D721Med (cell line): ENCODE results near the gene HIF3A.
"Not testable (repeated sequence)": the region's sequence is repeated elsewhere in the genome, so short reads cannot be mapped to it uniquely, and the experiment has no call there.

ENCODE experiments used
- DNase-seq: peaks from one replicate; pipeline ENCODE4 v3.0.0; 2011; ENCODE audit warnings: low spot score; ENCODE audit not compliant: insufficient read length
- FAIRE-seq: peaks from 2 replicates; lab custom pipeline; 2011; peaks lifted over from hg19 to GRCh38; lab: Jason Lieb, UNC
- TF ChIP-seq, protein P1 (sequence below): IDR thresholded peaks from 2 replicates; pipeline ENCODE4 v1.5.1; 2012; ENCODE audit warnings: mild to moderate bottlenecking, control low read depth; ENCODE audit not compliant: insufficient read depth; ENCODE audit errors: missing control alignments

HIF3A gene

DNA sequence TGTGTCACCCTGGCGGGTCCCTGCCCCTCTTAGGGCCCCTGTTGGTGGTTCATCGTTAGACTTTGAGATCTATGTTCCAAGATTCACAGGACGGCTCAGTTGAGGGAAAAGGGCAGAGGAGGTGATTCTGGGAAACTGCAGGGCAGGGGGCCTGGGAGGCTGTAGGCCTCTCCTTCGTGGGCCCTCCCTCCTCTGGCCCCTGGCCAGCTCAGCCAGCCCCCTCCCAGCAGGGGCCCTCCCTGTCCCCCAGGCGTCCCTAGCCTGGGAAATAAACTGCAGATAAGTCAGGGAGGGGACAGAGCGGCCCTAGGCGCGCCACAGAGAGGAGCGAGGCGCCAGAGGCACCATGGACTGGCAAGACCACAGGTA lies 6.5 kb downstream of the HIF3A start:
- TF ChIP-seq, protein P1, sequence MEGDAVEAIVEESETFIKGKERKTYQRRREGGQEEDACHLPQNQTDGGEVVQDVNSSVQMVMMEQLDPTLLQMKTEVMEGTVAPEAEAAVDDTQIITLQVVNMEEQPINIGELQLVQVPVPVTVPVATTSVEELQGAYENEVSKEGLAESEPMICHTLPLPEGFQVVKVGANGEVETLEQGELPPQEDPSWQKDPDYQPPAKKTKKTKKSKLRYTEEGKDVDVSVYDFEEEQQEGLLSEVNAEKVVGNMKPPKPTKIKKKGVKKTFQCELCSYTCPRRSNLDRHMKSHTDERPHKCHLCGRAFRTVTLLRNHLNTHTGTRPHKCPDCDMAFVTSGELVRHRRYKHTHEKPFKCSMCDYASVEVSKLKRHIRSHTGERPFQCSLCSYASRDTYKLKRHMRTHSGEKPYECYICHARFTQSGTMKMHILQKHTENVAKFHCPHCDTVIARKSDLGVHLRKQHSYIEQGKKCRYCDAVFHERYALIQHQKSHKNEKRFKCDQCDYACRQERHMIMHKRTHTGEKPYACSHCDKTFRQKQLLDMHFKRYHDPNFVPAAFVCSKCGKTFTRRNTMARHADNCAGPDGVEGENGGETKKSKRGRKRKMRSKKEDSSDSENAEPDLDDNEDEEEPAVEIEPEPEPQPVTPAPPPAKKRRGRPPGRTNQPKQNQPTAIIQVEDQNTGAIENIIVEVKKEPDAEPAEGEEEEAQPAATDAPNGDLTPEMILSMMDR, result no peak
- FAIRE-seq (no peak), DNase-seq (no peak)

DNA sequence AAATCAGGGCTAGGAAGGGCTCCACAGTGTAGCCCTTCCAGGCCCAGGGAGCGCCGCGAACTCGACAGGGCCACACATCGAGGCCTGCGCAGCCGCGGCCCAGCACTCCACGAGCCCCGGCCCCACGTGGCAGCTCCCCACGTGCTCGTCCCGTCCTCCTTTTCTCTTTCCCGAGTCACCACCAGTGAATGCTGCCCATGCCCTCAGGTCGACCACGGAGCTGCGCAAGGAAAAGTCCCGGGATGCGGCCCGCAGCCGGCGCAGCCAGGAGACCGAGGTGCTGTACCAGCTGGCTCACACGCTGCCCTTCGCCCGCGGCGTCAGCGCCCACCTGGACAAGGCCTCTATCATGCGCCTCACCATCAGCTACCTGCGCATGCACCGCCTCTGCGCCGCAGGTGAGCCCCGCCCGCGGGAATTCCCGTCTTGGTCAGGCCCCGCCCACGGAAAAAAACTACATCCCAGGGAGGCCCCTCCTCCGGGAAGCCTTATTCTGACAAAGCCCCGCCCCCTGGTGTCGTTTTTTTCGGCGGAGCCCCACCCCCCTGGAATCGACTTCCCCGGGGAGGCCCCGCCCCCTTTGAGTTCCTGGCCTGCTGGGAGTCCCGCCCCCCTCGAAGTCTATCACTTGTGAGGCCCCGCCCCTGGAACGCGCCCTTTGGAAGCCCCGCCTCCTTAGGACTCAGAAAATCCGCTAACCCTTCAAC lies 7.0 kb downstream of the HIF3A start:
- no peak for FAIRE-seq
- TF ChIP-seq, protein P1, result no peak
- no peak for DNase-seq

DNA sequence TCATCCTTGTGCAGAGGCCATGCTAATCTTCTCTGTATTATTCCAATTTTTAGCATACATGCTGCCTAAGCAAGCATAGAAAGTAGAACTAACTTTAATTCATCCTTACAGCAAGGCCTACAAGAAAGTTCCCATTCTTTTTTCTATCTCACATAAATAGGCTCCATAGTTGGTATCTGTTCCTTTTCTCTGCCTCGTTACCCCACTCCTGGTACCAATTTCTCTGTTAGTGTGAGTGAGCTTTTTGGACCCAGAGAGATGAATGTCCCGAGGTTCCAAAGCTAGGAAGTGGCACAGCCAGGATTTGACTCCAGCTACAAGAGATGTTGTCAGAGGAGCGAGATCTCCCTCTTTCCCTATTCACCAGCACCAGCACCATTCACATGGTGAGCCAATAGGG lies 9.7 kb downstream of the HIF3A start:
- TF ChIP-seq, protein P1, result no peak
- DNase-seq (no peak), FAIRE-seq (no peak)

DNA sequence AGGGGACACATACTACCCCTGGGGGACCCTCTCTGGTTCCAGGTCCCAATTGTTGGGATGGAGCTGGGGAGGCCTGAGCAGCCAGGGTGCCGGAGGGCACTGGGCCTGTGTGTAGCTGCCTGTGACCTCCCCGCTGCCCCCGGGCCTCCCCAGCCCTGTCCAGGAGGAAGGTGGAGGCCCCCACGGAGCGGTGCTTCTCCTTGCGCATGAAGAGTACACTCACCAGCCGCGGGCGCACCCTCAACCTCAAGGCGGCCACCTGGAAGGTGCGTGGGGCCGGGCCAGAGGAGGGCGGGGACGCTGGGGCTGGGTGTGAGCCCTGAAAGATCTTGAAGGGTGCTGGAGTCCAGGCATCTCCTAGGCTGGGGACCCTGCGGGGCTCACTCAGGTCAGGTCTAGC lies 11.7 kb downstream of the HIF3A start:
- no peak for DNase-seq
- no peak for FAIRE-seq
- TF ChIP-seq, protein P1, result no peak

DNA sequence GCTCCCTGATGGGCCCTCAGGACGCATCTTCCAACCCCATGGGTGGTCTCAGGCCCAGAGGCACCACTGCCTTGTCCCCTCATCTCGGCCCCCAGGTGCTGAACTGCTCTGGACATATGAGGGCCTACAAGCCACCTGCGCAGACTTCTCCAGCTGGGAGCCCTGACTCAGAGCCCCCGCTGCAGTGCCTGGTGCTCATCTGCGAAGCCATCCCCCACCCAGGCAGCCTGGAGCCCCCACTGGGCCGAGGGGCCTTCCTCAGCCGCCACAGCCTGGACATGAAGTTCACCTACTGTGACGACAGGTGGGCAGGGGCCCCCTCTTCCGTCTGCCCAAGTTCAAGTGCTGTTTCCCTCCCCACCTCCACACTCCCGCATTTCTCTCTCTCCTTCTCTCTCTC lies 12.2 kb downstream of the HIF3A start:
- no peak for FAIRE-seq
- DNase-seq, result no peak
- TF ChIP-seq, protein P1, result no peak

DNA sequence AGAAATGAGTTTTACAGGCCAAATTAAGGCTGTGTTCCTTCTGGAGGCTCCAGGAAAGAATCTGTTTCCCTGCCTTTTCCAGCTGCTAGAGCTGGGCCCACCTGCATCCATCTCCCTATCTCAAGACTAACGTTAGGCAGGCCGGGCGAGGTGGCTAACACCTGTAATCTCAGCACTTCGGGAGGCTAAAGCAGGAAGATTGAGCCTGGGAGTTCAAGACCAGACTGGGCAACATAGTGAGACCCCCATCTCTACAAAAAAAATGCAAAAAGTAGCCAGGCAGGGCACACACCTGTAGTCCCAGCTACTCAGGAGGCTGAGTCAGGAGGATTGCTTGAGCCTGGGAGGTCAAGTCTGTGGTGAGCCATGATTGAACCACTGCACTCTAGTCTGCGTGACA lies 14.6 kb downstream of the HIF3A start:
- TF ChIP-seq, protein P1, result no peak
- DNase-seq (no peak), FAIRE-seq (no peak)

DNA sequence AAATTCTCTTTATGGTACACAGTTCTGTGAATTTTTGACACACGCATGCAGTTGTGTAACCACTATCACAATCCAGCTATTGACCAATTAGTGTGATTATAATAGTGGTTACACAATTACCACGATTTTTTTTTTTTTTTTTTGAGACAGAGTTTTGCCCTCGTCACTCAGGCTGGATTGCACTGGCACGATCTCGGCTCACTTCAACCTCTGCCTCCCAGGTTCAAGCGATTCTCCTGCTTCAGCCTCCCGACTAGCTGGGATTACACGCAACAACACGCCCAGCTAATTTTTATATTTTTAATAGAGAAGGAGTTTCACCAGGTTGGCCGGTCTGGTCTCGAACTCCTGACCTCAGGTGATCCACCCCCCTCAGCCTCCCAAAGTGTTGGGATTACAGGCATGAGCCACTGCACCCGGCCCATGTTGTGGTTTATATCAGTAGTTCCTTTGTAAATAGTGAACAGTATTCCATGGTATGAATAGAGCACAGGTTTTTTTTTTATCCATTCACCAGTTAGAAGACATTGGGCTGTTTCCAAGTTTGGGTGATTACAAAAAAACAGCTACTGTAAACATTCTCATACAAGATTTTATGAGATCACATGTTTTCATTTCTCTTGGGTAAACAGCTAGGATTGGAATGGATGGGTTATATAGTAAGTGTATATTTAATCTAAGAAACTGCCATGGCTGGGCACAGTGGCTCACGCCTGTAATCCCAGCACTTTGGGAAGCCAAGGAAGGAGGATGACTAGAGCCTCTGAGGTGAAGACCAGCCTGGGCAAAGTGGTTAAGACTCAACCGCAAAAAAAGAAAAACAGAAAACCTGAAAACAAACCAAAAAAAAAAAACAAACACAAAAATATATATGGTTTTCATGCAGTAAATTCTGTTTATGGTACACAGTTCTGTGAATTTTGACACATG lies 17.0 kb downstream of the HIF3A start:
- FAIRE-seq, DNase-seq: not testable (repeated sequence)
